HuH-7 (cell line): ENCODE measurements around the gene NCOA1.
"Not testable (repeated sequence)": the region's sequence is repeated elsewhere in the genome, so short reads cannot be mapped to it uniquely, and the experiment has no call there.

Source experiments
- DNase-seq: peaks from one replicate; pipeline ENCODE4 v3.0.0; 2011; ENCODE audit warnings: low spot score

The NCOA1 gene

DNA sequence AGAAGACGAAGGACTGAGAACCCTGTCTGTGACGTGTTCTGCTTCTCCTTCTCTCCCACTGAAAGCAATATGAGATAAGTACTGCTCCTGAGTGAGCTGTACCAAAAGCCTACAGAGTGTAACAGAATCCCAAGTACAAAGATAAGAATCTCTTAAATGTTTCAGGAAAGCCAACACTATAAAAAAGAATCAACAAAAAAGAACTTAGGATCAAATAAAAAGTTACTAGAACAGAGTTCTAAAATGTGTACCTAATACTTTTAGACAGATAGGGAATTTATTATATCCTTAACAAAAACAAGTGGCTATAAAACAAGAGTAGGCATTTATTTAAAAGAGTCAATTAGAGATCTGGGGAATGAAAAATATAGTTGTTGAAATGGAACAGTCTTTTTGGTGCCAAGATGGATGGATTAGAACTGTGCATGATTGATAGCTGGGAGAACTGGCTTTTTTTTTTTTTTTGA, 49.0 kb downstream of the NCOA1 start:
- no peak for DNase-seq

DNA sequence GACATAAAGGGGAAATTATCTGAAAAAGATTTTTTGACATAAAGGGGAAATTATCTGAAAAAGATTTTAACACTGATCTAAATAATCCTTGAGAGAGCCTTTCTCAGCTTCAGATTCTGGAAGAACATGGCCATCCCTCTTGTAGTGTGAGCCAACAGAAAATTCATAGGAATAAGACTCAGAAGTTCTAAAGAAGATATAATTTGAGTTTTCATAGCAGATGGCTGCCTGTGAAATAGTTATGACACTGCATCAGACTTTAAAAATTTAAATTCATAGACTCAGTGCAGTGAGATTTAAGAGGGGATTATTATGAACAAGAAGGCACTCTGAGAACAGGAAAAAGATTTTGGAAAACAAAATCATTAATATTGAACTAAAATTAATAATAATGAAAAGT, 50.6 kb downstream of the NCOA1 start:
- DNase-seq = no peak

DNA sequence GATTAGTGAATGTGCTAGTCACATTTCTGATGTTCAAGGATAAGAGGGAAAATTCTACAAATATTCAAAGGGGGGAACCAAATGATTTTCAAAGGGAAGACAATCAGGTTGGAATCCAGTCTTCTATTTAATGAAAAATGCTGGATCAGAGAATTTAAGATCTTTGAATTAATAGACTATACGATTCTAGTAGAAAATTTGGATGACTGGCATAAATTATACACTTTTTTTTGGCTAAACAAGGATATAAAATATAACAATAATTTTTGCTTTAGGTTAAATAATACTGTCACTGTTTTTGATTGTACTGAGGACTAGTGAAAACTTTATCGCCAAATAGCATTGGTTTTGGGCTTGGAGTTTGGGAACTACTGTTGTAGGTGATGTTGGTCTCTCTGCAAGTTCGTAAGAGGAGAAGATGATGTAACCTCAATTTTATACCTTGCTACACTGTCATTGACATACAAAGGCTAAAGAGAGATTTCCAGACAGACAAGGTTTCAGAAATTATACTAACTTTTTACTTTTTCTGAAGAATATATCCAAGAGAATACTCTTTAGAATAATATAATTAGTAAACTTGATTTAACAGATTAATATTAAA, 51.3 kb downstream of the NCOA1 start:
- DNase-seq = no peak

DNA sequence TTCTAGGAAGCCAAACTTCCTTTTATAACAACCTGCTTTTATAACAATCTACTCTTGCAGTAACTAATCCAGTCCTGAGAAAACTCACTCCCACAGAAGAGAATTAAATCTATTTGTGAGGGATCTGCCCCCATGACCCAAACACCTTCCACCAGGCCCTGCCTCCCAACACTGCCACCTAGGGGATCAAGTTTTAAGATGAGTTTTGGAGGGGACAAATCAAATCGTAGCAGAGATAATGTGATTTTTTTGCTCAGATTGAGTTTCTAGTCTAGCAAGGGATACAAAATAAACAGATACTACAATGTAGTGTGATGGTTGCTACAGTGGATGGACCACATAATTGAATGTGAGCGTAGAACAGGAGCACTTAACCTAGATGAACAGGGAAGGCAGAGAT, 52.2 kb downstream of the NCOA1 start:
- no peak for DNase-seq

DNA sequence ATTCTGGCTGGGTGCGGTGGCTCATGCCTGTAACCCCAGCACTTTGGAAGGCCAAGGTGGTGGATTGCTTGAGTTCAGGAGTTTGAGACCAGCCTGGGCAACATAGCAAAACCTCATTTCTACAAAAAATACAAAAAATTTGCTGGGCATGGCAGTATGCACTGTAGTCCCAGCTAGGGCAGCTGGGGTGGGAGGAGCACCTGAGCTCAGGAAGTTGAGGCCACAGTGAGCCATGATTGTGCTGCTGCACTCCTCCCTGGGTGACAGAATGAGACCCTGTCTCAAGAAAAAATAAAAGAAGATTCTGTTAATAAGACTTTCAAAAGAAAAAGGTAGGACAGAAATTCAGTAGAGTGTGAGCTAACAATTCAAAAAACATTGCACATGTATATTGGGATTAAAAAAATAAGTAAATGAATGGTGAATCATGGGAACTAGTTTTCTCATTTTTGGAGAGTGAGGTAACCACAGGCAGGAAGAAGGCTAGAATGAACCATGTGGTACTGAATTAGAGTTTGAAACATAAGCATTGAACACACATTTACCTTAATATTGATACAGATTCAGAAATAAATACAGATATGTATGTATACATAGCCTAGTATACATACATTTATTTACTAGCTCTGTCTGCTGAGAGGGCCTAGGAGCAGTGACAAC, 53.5 kb downstream of the NCOA1 start:
- DNase-seq = no peak

DNA sequence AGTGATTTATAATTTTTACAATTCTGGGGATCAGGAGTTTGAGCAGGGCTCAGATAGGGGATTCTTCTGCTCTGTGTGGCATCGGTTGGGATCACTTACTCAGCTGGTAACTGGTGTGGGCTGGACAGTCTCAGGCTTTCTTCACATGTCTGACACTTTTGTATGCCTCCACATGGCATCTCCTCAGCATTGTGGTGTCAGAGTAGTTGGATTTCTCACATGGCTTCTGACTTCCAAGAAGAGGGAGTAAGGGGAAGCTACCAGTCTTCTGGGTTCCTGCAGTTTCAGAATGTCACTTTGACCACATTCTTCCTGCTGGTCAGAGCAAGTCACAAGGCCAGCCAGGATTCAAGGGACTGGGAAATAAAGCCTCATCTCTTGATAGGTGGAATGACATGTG, 55.6 kb downstream of the NCOA1 start:
- no peak for DNase-seq

DNA sequence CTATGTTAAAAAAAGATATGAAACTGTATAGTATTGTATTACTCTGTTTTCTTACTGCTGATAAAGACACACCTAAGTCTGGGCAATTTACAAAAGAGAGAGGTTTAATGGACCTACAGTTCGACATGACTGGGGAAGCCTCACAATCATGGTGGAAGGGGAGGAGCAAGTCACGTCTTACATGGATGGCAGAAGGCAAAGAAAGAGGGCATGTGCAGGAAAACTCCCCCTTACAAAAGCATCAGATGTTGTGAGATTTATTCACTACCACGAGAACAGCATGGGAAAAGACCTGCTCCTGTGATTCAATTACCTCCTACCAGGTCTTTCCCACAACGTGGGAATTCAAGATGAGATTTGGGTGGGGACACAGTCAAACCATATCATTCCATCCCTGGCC, 57.0 kb downstream of the NCOA1 start:
- no peak for DNase-seq

DNA sequence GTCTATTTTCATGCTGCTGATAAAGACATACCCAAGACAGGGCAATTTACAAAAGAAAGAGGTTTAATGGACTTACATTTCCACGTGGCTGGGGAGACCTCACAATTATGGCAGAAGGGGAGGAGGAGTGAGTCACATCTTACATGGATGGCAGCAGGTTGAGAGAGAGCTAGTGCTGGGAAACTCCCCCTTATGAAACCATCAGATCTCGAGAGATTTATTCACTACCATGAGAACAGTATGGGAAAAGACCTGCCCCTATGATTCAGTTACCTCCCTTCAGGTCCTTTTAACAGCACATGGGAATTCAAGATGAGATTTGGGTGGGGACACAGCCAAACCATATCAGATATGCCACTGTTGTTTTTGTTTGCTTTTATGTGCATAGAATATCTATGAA, 59.2 kb downstream of the NCOA1 start:
- not testable (repeated sequence) for DNase-seq

DNA sequence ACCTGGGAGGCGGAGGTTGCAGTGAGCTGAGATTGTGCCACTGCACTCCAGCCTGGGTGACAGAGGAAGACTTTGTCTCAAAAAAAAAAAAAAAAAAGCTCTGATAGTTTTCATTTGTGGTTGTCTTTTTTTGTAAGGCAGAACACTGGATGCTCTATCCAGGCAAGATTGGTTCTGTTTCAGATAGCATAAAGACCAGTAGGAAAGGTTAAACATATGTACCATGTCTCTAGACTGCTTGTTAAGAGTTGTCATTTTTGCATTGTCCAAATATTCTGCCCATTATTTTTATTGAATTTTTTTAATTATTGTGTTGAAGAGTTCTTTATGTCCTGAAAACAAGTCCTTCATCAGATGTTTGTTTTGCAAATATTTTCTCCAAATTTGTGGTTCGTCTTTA, 60.0 kb downstream of the NCOA1 start:
- DNase-seq = no peak

DNA sequence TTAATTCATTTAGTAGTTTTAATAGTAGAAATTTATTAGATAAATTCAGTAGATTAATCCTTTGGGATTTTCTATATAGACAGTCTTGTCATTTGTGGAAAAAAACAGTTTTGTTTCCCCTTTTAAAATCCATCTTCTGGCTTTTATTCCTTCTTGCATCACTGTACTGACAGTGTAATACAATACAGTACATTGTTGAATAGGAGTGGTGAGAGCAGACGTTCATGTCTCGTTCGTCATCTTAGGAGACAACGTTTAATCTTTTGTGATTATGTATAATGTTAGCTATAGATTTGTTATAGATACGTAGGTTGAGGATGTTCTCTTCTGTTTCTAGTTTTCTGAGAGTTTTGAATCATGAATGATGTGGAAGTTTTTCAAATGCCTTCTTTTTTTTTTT, 61.8 kb downstream of the NCOA1 start:
- DNase-seq = no peak

DNA sequence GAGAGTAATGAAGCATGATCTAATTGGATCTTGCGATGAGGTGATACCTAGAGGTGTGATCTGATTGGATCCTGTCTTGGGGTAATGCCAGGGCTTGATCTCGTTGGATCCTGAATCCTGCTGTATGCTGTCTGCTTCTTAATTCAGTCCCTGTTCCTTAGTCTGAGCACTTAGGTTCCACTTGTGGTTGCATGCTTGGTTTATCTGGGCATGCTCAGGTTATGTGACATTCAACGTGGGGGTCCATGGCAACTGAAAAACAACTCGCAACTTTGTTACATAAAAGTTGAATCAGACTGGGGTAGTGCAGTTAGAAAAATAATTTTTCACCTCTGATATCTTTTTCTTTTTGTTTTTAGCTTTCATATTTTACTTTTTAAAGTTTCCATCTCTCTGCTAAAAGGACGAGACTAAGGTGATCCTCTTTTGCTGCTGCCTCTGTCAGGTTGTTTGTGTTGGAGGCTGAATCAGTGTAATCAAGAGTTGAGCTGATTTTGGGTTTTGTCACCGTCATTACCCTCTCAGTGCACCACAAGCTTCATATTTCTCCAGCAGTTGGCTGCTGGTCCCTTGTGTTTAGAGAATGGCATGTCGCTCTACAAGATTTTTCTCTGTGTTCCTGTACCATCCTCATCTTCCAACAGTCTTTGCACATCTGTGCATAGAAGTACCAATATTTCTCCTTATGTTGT, 67.9 kb downstream of the NCOA1 start:
- no peak for DNase-seq

DNA sequence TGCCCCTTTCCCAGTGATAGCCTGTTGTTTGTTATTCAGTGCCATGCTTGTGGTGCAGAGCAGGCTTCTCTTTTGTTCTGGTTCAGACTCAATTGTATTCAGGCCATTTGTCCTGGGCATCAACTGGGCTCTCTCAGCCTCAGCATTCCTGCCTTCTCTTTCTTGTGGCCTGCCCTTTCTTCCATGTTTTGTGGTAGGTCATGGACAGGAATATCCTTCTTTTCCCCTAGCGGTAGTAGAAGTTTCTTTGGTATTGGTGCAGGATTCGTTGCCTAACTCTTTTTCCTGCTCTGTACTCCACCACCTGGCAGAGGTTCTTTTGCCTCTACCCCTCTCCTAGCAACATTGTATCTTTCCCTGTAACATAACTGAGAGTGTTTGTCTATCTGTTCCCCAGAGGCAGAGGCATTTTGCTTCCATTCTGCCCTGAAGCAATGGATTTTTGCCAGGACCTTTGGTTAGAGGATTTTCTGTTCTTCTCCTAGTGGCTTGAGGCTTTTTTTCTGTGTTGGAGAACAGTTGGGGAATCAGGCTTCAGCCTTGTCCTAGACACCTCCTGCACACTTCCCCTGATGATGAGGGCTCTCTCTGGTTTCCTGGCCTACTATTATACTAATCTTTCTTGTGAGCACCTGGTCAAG, 68.5 kb downstream of the NCOA1 start:
- no peak for DNase-seq

DNA sequence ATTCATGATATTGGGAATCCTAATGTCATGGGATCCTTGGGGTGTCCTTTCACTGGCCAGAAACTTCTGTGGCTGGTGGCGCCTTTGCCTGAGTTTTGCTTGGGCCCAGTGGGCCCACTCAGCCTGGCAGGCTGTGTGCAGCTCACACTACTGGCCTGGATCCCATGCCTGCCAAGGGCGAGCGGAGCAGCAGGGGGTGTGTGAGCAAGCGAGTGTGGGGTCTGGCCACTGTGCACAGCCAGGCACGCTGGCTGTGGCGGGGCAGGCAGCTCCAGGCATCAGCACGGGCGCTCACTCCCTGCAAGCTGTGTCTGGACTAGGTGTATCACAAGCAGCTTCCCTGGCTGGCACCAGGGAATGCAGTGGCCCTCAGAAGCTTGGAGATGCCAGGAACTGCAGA, 74.5 kb downstream of the NCOA1 start:
- no peak for DNase-seq

DNA sequence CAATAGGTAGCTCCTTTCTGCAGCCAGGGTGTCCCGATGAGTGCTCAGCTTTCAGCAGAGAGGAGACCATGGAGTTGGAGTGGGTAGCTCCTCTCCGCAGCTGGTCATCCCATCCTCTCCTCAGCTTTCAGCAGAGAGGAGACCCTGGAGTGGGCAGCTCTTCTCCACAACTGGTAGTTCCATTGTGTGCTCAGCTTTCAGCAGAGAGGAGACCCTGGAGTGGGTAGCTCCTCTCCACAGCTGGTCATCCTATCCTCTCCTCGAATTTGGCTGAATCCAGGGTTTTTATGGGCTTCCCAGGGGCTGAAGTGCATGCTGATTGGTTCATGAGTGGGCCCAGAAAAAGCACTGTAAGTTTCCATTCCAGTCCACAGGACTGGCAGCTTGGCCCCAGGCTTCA, 75.2 kb downstream of the NCOA1 start:
- DNase-seq = no peak

DNA sequence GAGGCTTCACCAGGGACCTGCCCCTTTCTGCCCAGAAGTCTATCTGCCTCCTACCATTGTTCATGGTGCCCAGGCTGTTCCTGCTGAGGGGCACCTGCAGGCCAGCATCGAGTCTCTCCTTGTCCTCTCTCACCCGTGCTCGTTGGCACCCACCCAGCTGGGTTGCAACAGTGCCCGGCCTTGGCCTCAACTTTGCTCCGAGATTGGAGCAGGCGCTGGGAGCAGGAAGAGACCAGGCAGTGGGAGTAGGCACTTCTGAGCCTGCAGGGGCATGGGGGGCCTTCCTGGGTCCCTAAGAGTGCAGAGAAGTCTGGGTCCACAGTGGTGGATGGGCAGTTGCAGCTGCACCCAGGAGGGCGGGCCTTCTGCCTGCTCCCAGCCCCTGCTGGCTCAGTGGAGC, 75.6 kb downstream of the NCOA1 start:
- DNase-seq = no peak

DNA sequence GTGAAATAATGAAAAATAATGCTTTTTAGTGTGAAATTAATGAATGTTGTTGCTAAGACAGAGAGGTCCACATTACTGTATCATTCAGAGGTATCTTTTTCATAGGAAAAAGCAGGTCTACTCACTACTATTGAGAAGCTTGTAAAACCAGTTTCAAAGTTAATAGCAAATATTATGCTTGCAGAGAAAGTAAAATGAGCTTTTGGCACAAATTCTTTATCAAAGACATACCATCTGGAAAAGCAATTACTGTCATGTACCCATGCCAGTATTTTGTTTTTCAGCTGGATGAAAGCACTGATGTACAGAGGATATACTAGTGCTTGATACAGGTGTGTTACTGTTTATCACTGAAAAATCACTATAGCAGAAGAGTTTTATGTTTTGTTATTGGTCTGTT, 77.5 kb downstream of the NCOA1 start:
- no peak for DNase-seq

DNA sequence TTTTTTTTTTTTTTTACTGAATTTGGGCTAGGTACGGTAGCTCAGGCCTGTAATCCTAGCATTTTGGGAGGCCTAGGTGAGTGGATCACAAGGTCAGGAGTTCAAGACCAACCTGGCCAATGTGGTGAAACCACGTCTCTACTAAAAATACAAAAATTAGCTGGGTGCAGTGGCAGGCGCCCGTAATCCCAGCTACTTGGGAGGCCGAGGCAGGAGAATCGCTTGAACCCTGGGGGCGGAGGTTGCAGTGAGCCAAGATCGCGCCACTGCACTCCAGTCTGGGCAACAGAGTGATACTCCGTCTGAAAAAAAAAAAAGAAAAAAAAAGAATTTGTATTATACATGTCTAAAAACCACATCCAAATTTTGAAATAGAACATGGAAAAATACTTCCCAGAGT, 78.5 kb downstream of the NCOA1 start:
- DNase-seq = not testable (repeated sequence)

DNA sequence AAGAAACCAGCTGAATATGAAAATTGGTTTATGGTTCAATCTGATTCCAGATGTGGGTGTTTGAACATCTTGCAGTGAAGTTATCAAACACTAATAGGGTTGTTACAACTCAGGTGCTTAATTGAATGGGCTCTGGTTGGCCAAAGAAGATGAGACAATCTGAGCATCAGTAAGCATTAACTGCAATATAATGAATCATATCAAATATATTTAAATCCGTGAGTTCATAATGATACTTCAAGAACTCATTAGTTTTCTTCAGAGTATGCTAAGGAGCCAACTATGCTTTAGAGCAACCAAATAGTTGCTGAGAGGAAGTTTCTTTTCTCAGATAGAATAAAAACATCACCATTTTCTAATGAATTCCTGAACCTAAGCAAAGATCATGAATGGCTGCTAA, 79.2 kb downstream of the NCOA1 start:
- no peak for DNase-seq

DNA sequence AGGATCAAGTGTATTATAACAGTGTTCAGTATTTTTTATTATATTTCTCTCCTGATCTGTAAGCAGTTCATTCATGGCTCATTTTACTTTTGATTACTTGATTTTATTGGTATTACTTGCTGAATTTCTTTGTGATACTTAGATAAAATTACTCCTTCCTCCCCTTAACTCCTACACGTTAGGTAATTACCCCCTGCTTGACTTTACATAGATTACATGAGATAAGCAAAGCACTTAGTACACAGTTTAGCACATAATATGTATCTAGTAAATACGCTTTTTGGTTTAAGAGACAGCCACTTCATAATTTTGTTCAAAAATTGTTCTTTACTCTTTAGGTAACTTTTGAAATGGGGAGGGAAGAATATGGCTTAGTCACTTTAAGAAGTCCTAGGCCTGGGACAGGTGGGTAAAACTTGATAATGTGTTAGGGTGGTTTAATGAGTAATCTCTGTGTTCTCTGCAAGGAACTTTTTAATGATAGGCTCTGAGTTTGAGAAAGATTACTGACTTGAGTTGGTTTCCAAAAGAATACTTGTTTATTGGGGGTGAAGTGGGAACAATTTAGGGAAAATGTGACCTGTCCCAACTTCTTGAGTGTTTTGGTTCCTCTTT, 80.9 kb downstream of the NCOA1 start:
- no peak for DNase-seq

DNA sequence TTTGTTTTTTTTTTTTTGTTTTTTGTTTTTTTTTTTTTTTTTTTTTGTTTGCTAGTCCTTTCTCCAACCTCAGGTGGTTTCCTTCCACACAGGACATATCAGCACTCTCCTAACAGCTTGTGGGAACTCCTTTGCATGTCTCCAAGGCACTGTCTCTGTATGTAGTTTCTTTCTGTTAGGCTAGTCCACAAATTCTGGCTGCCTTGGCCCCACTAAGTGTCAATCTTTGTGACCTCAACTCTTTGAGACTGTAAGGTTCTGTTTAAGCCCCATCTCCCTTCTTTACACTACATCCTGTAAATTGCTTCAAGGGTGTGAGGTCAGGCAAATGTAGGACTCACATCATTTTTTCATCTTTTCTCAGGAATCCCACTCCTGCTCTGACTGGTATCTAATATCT, 85.1 kb downstream of the NCOA1 start:
- no peak for DNase-seq

DNA sequence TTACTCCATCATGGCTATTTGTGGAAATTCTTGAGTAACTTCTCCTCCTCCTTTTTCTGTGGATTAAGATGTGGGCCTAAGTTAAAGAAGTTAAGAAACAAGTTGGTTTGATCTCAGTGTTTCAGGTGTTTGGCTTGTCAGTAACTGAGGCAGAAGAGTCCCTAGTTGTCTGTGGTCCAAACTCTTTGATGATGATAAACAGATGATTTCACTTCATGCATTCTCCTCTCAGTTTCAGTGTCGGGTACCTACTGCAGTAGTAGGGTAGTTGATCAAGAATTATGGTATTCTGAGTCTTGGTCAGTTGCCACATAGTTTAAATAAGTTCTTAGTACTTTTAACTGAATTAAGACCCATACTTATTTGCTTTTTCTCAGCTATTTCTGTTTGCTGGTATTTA, 85.6 kb downstream of the NCOA1 start:
- DNase-seq = no peak

DNA sequence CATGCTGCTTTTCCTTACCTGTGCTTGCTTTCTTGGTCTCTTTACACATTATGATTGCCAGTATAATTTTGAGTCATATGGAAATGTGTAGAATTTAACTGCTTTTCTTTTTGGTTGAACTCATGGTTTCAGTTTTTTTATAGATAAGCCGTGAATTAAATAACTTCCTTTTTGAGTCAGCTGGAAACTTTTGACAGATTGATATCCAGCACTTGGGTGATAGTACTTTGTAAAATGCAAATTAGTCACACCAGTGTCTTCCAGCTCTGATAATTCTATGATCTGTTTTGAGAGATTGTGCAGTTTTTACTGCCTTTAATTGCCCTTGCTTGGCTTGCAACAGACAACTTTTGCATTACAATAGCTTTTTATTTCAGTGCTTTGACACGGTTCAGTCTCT, 86.4 kb downstream of the NCOA1 start:
- no peak for DNase-seq
